Measurements from ENCODE around the gene TCN1.
"Not testable (repeated sequence)": the region's sequence is repeated elsewhere in the genome, so short reads cannot be mapped to it uniquely, and the experiment has no call there.

The TCN1 gene

DNA sequence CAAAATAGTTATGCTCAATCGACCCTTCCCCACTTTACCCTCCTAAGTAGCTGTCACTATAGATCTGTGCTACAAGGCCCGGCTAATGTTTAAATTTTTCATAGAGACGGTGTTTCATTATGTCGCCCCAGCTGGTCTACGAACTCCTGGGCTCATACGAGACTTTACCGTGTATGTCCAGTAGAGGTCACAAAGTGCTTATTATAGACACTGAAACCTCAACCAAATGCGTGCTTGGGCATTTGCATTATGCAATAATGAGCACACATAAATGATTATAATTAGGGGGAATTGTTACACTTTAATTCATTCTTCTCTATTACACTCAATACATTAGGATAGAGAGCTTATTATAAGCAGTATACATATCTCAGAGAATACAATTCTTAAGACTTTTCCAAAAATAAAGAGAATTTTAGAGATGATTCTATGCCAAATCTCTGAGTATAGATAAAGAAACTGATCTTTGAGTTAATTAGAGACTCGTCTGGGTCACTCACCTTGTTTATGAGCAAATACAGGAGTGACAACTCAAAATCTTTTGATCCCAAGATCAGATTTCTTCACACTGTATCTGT lies 43.2 kb downstream of the TCN1 start:
- no peak overlapping the region for H3K4me3 ChIP-seq (ENCODE audit: low read depth, low read length)
- TF ChIP-seq, protein P1, sequence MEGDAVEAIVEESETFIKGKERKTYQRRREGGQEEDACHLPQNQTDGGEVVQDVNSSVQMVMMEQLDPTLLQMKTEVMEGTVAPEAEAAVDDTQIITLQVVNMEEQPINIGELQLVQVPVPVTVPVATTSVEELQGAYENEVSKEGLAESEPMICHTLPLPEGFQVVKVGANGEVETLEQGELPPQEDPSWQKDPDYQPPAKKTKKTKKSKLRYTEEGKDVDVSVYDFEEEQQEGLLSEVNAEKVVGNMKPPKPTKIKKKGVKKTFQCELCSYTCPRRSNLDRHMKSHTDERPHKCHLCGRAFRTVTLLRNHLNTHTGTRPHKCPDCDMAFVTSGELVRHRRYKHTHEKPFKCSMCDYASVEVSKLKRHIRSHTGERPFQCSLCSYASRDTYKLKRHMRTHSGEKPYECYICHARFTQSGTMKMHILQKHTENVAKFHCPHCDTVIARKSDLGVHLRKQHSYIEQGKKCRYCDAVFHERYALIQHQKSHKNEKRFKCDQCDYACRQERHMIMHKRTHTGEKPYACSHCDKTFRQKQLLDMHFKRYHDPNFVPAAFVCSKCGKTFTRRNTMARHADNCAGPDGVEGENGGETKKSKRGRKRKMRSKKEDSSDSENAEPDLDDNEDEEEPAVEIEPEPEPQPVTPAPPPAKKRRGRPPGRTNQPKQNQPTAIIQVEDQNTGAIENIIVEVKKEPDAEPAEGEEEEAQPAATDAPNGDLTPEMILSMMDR (IDR thresholded peaks at IDR 0.05; ENCODE audit: control insufficient read depth, extremely low read depth, insufficient read depth): peak; percentile 79
- DNase-seq (ENCODE audit: low read depth): peak; percentile 39

GRCh38 chr11:59818572-59818971 lies 47.7 kb downstream of the TCN1 start:
- no peak overlapping the region for H3K4me3 ChIP-seq (ENCODE audit: low read depth, low read length)
- TF ChIP-seq, protein P1 (IDR thresholded peaks at IDR 0.05; ENCODE audit: control insufficient read depth, extremely low read depth, insufficient read depth): no peak
- DNase-seq (ENCODE audit: low read depth): no peak

DNA sequence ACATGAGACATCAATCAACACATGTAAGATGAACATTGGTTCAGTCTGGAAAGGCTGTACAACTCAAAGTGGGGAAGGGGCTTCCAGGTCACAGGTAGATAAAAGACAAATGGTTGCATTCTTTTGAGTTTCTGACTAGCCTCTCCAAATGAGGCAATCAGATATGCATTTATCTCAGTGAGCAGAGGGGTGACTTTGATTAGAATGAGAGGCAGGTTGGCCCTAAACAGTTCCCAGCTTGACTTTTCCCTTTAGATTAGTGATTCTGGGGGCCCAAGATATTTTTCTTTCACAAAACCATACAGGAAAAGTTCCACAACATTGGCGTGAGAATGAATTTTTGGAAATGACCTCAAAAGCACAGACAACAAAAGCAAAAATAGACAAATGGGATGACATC lies 49.9 kb downstream of the TCN1 start:
- DNase-seq (ENCODE audit: low read depth); H3K4me3 ChIP-seq (ENCODE audit: low read depth, low read length): not testable (repeated sequence)

DNA sequence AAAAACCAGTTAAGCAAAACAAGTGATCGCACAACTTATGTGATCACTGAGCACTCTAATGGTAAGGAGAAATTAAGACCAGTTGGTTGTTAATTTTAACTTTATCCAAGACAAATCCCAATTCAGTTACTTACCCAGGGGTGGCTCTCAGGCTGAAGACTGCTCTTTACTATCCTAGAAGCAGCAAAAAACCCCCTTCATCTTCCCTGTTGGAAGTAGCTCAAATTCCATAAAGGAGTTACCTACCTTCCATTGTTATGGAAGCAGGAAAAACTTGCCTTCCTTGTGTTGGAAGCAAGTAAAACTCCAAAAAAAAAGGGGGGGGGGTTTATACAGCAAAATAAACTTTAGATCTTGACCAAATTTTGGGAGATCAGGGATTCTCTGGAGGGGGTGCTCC lies 50.5 kb downstream of the TCN1 start:
- H3K4me3 ChIP-seq (ENCODE audit: low read depth, low read length): no peak overlapping the region
- DNase-seq (ENCODE audit: low read depth): no peak
- TF ChIP-seq, protein P1 (IDR thresholded peaks at IDR 0.05; ENCODE audit: control insufficient read depth, extremely low read depth, insufficient read depth): no peak

DNA sequence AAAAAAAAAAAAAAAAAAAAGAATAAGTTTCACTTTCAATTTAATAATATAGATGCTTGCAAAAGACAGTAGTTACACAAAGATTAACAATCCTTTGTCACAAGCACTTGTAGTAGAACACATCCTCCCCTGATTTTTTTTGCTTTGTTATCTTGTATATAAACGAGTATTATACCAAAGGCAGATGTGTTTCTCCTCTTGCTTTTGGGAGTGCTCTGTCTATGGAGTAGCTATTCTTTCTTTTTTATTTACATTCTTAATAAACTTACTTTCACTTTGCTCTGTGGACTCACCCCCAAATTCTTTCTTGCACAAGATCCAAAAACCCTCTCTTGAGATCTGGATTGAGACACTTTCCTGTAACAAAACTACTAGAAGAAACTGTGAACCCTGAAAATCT lies 52.3 kb downstream of the TCN1 start:
- TF ChIP-seq, protein P1 (IDR thresholded peaks at IDR 0.05; ENCODE audit: control insufficient read depth, extremely low read depth, insufficient read depth): no peak
- DNase-seq (ENCODE audit: low read depth): no peak
- no peak overlapping the region for H3K4me3 ChIP-seq (ENCODE audit: low read depth, low read length)

GRCh38 chr11:59813364-59813763 lies 52.9 kb downstream of the TCN1 start:
- TF ChIP-seq, protein P1 (IDR thresholded peaks at IDR 0.05; ENCODE audit: control insufficient read depth, extremely low read depth, insufficient read depth): no peak
- H3K4me3 ChIP-seq (ENCODE audit: low read depth, low read length): no peak overlapping the region
- no peak for DNase-seq (ENCODE audit: low read depth)

DNA sequence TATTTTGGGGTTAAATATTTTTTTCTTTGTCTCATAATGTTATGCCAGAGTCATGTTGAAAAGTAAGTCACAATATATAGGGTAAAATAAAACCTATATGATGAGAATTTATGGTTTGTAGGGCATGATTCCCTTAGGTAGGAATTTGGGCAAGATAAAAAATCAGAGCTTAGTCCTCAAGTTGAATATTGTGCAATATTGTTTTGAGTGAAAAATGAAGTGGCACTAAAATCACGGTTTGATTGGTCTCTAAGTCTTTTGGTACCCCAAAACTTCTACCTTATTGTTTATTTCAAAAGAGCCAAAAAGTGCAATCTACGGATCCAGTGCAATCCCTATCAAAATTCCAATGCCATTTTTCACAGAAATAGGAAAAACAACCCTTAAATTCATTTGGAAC lies 54.1 kb downstream of the TCN1 start:
- TF ChIP-seq, protein P1 (IDR thresholded peaks at IDR 0.05; ENCODE audit: control insufficient read depth, extremely low read depth, insufficient read depth): no peak
- H3K4me3 ChIP-seq (ENCODE audit: low read depth, low read length): no peak overlapping the region
- DNase-seq (ENCODE audit: low read depth): no peak
